GM20000 (cell line): ENCODE measurements around the gene SH3BP1.
"Not testable (repeated sequence)": the region's sequence is repeated elsewhere in the genome, so short reads cannot be mapped to it uniquely, and the experiment has no call there.

Source experiments
- DNase-seq: peaks from one replicate; pipeline ENCODE4 v3.0.0; 2012; ENCODE audit warnings: low spot score
- TF ChIP-seq, protein P1 (sequence below): IDR thresholded peaks from 2 replicates; pipeline ENCODE4 v1.5.1; 2012; ENCODE audit warnings: mild to moderate bottlenecking, control low read depth; ENCODE audit errors: extremely low read depth, missing control alignments

The SH3BP1 gene, protein sequence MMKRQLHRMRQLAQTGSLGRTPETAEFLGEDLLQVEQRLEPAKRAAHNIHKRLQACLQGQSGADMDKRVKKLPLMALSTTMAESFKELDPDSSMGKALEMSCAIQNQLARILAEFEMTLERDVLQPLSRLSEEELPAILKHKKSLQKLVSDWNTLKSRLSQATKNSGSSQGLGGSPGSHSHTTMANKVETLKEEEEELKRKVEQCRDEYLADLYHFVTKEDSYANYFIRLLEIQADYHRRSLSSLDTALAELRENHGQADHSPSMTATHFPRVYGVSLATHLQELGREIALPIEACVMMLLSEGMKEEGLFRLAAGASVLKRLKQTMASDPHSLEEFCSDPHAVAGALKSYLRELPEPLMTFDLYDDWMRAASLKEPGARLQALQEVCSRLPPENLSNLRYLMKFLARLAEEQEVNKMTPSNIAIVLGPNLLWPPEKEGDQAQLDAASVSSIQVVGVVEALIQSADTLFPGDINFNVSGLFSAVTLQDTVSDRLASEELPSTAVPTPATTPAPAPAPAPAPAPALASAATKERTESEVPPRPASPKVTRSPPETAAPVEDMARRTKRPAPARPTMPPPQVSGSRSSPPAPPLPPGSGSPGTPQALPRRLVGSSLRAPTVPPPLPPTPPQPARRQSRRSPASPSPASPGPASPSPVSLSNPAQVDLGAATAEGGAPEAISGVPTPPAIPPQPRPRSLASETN

DNA sequence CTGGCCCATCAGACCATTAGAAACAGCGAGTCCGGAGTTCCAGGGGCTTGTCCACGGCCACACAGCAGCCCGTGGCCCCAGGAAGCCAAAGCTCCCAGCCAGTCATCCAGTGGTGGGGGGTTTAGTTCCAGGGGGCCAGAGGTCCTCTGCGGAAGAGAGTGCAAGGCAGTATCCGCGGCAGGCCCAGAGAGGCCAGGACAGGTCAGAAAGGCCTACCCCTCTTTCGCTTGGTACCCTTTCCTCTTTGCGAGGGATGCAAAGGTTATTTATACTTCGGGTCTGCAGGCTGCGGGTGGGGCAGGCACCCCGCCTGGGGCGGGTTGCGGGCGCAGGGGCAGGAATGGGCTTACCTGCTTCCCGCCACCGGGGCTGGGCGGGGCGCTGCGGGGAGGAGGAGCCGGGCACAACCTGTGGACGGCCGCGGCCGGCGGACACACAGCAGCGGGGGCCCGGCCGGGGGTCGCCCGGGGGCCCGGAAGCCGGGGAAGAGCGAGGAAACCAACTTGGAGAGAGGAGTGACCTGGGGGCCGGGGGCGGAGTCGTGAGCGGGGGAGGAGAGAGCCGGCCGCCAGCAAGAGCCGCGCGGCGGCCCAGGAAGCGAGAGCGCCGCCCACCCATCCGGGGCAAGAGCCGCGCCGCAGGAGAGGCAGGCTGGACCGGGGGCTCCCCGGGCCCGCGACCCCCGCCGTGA lies at the start of gene SH3BP1:
Gene SH3BP1, plus strand, starts transcription at position 600 of the 691 bp plus-strand sequence. CDS start 119 bp downstream, outside the sequence.
- peak; percentile 88 for DNase-seq
- TF ChIP-seq, protein P1, sequence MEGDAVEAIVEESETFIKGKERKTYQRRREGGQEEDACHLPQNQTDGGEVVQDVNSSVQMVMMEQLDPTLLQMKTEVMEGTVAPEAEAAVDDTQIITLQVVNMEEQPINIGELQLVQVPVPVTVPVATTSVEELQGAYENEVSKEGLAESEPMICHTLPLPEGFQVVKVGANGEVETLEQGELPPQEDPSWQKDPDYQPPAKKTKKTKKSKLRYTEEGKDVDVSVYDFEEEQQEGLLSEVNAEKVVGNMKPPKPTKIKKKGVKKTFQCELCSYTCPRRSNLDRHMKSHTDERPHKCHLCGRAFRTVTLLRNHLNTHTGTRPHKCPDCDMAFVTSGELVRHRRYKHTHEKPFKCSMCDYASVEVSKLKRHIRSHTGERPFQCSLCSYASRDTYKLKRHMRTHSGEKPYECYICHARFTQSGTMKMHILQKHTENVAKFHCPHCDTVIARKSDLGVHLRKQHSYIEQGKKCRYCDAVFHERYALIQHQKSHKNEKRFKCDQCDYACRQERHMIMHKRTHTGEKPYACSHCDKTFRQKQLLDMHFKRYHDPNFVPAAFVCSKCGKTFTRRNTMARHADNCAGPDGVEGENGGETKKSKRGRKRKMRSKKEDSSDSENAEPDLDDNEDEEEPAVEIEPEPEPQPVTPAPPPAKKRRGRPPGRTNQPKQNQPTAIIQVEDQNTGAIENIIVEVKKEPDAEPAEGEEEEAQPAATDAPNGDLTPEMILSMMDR, result no peak

DNA sequence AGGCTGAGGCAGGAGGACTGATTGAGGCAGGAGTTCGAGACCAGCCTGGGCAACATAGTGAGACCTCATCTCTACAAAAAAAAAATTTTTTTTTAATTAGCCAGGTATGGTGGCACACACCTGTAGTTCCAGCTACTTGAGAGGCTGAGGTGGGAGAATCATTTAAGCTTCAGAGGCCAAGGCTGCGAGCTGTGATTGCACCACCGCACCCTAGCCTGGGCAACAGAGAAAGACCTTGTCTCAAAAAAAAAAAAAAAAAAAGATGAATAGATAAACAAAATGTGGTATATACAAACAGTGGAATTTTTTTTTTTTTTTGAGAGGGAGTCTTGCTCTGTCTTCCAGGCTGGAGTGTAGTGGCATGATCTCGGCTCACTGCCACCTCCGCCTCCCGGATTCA lies 48.4 kb upstream of the SH3BP1 start:
- not testable (repeated sequence) for DNase-seq

DNA sequence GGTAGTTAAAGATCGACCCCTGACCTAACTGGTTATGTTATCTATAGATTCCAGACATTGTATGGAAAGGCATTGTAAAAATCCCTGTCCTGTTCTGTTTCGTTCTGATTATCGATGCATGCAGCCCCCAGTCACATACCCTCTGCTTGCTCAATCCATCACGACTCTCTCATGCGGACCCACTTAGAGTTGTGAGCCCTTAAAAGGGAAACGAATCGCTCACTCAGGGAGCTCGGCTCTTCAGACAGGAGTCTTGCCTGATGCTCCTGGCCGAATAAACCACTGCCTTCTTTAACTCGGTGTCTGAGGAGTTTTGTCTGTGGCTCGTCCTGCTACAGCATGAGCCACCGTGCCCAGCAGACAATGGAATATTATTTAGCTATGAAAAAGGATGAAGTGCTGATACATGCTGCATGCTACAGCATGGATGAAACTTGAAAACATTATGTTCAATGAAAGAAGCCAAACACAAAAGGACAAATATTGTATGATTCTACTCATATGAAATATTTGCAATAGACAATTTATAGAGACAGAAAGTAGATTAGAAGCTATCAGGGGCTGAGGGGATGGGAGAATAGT lies 47.6 kb upstream of the SH3BP1 start:
- TF ChIP-seq, protein P1, result no peak
- DNase-seq, result no peak

DNA sequence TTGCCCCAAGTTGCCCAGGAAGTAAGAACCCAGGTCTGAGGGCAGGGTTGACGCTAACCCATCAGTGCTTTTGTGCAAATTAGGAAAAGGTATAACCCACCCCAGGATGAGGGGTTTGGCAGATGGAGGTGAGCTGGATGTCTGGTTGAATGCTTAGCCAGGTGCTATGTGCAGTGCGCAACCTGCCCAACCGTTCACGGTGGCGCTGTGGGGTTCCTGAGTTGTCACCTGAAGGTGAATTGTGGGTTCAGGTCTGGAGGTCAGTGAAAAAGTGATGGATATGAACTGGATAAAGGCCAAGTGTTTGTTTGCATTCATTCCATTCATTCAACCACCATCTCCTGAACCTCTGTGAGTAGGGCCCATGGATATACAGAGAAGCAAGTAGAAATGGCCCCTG lies 45.2 kb upstream of the SH3BP1 start:
- DNase-seq, result no peak
- TF ChIP-seq, protein P1, result no peak

DNA sequence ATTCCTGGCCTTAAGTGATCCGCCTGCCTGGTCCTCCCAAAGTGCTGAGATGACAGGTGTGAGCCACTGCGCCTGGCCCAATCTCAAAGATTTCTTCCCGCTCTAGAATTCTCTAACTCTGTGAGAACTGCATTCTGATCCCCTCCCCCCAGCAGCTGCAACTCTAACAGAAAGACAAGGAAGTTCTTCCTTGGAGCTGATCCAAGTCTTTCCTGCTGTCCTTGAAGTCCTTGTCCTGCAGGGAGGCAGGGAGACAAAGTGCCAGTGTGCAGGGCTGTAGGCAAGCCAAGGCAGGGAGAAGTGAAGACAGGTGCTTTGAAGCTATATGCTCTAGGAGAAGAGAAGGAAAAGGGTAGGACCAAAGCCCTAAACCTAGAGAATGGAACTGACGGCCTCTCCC lies 40.3 kb upstream of the SH3BP1 start:
- TF ChIP-seq, protein P1, result no peak
- no peak for DNase-seq

DNA sequence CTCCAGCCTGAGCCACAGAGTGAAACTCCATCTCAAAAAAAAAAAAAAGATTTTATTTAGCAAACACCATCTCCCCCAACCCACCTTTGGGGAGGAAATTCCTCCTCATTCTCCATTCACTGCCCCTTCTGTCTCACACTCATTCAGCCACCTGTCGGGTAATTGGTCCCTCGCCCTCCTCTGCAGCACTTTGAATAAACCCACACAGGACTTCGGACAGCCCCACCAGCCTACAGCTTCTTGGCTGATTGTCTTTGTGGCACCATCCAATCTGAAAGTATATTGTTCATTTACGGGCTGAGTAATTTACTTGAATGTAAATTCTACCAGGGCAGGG lies 38.3 kb upstream of the SH3BP1 start:
- no peak for DNase-seq
- TF ChIP-seq, protein P1, result no peak

DNA sequence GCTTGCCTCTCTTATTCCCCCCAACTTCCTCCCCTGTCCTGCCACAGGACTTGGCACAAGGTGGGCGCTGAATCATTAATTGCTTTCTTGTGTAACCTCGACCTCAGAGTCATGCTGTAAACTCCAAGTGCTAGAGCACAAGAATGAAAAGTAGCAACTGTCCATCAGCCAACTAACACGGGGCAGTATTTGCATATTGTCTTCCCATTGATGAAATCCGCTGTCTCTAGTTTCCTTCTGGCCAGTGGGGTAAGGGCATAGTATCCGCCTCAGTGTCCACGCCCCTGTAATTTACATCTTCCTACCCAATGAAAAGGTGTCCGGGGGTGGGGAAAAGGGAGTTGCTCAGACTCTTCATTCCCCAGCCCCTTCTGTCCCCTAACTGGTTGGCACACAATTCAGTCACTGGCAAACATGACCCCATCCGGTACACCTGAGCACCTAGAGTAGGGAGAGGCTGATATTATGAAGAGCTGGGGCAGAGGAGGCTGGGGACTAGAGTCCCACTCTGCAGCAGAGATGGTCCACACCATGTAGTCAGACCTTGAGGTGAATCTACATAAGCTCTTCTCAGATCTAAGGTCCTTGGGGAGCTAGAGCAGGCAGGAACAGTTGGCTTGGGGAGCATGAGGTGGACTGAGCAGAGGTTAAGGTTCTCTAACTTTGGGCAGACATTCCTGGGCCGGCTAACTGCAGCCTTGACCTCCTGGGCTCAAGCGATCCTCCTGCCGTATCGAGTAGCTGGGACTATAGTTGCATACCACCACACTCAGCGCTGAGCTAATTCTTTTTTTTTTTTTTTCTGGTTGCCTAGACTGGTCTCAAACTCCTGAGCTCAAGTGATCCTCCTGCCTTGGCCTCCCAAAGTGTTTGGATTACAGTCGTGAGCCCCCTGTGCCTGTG lies 37.7 kb upstream of the SH3BP1 start:
- no peak for DNase-seq

DNA sequence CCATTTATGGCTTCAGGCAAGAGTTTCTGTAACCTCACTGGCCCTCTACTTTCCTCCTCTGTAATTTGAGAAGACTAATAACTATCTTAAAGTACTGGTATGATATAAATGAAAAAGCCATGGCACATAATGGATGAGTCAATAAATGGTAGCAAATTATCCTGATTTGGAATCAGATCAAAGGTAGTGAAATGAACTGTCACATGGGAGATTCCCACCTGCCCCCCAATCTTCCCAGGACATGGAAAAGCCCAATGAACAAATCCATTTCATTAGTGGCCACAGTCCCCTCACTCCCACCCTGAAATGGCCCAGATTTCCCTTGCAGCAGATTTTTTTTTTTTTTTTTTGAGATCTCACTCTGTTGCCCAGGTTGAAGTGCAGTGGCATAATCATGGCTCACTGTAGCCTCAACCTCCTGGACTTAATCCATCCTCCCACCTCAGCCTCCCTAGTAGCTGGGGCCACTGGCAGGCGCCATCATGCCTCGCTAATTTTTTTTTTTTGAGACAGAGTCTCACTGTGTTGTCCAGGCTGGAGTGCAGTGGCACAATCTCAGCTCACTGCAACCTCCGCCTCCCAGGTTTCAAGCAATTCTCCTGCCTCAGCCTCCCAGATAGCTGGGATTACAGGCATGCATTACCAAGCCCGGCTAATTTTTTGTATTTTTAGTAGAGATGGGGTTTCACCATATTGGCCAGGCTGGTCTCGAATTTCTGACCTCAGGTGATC lies 36.8 kb upstream of the SH3BP1 start:
- not testable (repeated sequence) for DNase-seq

More for the DNA sequence above, 37.7 kb upstream of the SH3BP1 start:
- TF ChIP-seq, protein P1, result no peak
